ENCODE results near the gene WDR82. TPM values are rescaled to one million over a fixed set of nuclear protein-coding genes. Genes with fewer than 3 reads are reported as not detected.
"Not testable (repeated sequence)": the region's sequence is repeated elsewhere in the genome, so short reads cannot be mapped to it uniquely, and the experiment has no call there.

Gene WDR82
- total RNA-seq, 1 donor from 2014 or later, result 74.9 TPM

GRCh38 chr3:52277972-52278509 lies 408 bp downstream of the WDR82 start:
- Mint-ChIP-seq H3K4me3 (ENCODE audit: unreplicated experiment) (peak overlapping the region; percentile 95), H3K27me3 (ENCODE audit: low read depth) (no peaks in the 10 kb centered on the region), H3K4me1 (ENCODE audit: low read depth) (peaks cover 70% of the 10 kb centered on the region), H3K27ac (ENCODE audit: unreplicated experiment) (peak overlapping the region; percentile 99), H3K36me3 (ENCODE audit: low read depth) (peaks cover 5% of the 10 kb centered on the region), H3K9me3 (ENCODE audit: low read depth) (no peaks in the 10 kb centered on the region)
- no peak for DNase-seq (ENCODE audit: low spot score)
- peak; percentile 67 for TF ChIP-seq CTCF (IDR thresholded peaks at IDR 0.05)

DNA sequence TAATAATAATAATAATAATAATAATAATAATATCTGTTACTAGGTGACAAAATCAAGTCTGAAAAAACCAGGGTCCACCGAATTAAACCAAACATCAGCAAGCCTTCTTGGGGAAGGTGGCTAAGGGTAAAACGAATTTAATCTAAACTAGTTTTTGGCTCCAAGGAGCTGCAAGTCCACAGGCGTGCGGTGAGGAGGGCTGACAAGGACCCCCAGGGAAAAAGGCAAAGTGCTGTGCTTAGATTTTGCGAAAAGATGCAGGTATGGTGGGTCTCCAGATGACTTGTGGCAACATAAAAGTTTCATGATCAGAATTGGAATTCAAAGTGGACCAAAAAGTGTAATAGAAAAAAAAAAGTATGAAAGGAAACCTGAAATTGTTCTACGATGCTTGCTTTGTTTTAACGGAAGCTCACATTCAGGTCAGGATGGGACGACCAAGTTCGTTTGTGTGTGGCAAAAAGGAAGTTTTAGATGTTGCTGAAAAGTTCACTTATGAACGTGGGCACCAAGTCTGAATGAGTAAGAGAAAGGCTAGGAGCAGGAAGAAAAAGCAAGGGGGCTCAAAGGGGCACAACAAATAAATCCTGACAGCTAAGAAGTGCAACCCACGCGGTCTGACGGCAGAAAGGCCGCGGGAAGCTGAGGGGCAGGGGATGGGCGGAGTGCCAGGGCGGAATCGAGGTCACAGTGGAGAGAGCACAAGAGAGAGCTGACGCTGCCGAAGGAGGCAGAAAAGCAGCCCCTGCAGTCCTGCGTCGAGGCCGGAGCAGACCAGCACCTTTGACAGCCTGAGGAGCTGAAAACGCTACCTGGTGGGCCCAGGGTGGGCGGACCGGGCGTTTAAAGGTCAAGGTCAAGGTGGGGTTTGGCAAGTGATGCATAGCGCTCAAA lies 1.1 kb downstream of the WDR82 start:
- Mint-ChIP-seq H3K4me1 (ENCODE audit: low read depth) (peaks cover 72% of the 10 kb centered on the region), H3K27me3 (ENCODE audit: low read depth) (no peaks in the 10 kb centered on the region), H3K27ac (ENCODE audit: unreplicated experiment) (peak overlapping the region; percentile 97), H3K9me3 (ENCODE audit: low read depth) (no peaks in the 10 kb centered on the region), H3K36me3 (ENCODE audit: low read depth) (peaks cover 7% of the 10 kb centered on the region), H3K4me3 (ENCODE audit: unreplicated experiment) (peak overlapping the region; percentile 95)
- peak; percentile 90 for DNase-seq (ENCODE audit: low spot score)
- TF ChIP-seq CTCF (IDR thresholded peaks at IDR 0.05), result no peak

DNA sequence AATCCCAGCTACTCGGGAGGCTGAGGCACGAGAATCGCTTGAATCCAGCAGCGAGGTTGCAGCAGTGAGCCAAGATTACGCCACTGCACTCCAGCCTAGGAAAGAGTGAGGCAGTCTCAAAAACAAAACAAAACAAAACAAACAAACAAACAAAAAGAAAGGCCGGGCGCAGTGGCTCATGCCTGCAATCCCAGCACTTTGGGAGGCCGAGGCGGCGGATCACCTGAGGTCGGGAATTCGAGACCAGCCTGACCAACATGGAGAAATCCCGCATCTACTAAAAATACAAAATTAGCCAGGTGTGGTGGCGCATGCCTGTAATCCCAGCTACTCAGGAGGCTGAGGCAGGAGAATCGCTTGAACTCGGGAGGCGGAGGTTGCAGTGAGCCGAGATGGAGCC lies 3.7 kb downstream of the WDR82 start:
- peak; percentile 32 for DNase-seq (ENCODE audit: low spot score)
- not testable (repeated sequence) for H3K4me3 Mint-ChIP-seq (ENCODE audit: unreplicated experiment); H3K9me3 Mint-ChIP-seq (ENCODE audit: low read depth); H3K36me3 Mint-ChIP-seq (ENCODE audit: low read depth); H3K27me3 Mint-ChIP-seq (ENCODE audit: low read depth)
- H3K4me1 Mint-ChIP-seq (ENCODE audit: low read depth), result peaks cover 79% of the 10 kb centered on the region
- H3K27ac Mint-ChIP-seq (ENCODE audit: unreplicated experiment), result peak overlapping the region; percentile 80

DNA sequence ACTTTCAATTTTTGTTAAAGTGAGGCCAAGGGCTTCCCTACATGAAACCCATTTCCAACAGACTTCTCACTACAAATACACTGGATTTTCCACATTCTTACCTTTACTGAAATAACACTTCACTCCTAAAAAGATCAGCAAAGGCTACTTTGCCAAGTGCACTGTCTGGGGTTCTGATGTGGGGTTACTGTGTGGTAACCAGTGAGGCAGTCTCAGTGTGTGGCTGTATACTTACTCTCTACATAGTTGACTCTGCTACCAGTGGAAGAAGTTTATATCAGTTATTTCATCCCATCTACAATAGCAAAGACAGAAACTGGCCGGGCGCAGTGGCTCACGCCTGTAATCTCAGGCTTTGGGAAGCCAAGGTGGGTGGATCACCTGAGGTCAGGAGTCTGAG lies 5.6 kb downstream of the WDR82 start:
- Mint-ChIP-seq H3K27ac (ENCODE audit: unreplicated experiment) (peak overlapping the region; percentile 22), H3K9me3 (ENCODE audit: low read depth) (no peaks in the 10 kb centered on the region), H3K36me3 (ENCODE audit: low read depth) (peaks cover 13% of the 10 kb centered on the region), H3K4me1 (ENCODE audit: low read depth) (peaks cover 71% of the 10 kb centered on the region), H3K4me3 (ENCODE audit: unreplicated experiment) (no peak overlapping the region), H3K27me3 (ENCODE audit: low read depth) (no peaks in the 10 kb centered on the region)
- no peak for TF ChIP-seq CTCF (IDR thresholded peaks at IDR 0.05)
- no peak for DNase-seq (ENCODE audit: low spot score)

DNA sequence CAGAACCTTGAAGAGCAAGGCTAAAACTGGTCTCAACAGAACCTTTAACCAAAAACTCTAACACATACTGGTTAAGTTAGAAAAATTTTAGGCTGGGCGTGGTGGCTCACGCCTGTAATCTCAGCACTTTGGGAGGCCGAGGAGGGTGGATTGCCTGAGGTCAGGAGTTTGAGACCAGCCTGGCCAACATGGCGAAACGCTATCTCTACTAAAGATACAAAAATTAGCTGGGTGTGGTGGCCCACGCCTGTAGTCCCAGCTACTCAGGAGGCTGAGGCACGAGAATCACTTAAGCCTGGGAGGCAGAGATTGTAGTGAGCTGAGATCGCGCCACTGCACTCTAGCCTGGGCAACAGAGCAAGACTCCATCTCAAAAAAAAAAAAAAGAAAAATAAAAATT lies 6.3 kb downstream of the WDR82 start:
- not testable (repeated sequence) for H3K9me3 Mint-ChIP-seq (ENCODE audit: low read depth); H3K27me3 Mint-ChIP-seq (ENCODE audit: low read depth); H3K4me3 Mint-ChIP-seq (ENCODE audit: unreplicated experiment); DNase-seq (ENCODE audit: low spot score)
- H3K4me1 Mint-ChIP-seq (ENCODE audit: low read depth), result peaks cover 67% of the 10 kb centered on the region
- H3K27ac Mint-ChIP-seq (ENCODE audit: unreplicated experiment), result peak overlapping the region; percentile 22
- peaks cover 16% of the 10 kb centered on the region for H3K36me3 Mint-ChIP-seq (ENCODE audit: low read depth)

- DNase-seq (ENCODE audit: low spot score), result no peak
- no peak for TF ChIP-seq CTCF (IDR thresholded peaks at IDR 0.05)
- H3K9me3 Mint-ChIP-seq (ENCODE audit: low read depth), result no peaks in the 10 kb centered on the region
- H3K4me1 Mint-ChIP-seq (ENCODE audit: low read depth), result peaks cover 48% of the 10 kb centered on the region
- H3K36me3 Mint-ChIP-seq (ENCODE audit: low read depth), result peaks cover 25% of the 10 kb centered on the region
- H3K27me3 Mint-ChIP-seq (ENCODE audit: low read depth), result no peaks in the 10 kb centered on the region
- peak overlapping the region; percentile 51 for H3K27ac Mint-ChIP-seq (ENCODE audit: unreplicated experiment)
- no peak overlapping the region for H3K4me3 Mint-ChIP-seq (ENCODE audit: unreplicated experiment)
Measured at GRCh38 chr3:52270252-52270754, 8.1 kb downstream of the WDR82 start.
